Esophagus muscularis mucosa (tissue), 3 donors: ENCODE results near the gene ARHGAP15.

Experiments used
- POLR2A ChIP-seq: fragments of 450-650 bp; IDR thresholded peaks from one replicate; pipeline ENCODE4 v1.6.1; 2017; ENCODE audit warnings: antibody characterized with exemption, moderate library complexity, mild to moderate bottlenecking, low read depth
- TF ChIP-seq, protein P1 (sequence below), 3 experiments: fragments of 200-600 bp in 2 of 3; fragments of 450-650 bp in 1 of 3; sonication (generic) in 2 of 3; IDR thresholded peaks; one replicate each; pipeline ENCODE4 v1.5.1; 2017 to 2019; ENCODE audit warnings: antibody characterized with exemption in 3 of 3, mild to moderate bottlenecking in 2 of 3, moderate library complexity in 1 of 3

DNA sequence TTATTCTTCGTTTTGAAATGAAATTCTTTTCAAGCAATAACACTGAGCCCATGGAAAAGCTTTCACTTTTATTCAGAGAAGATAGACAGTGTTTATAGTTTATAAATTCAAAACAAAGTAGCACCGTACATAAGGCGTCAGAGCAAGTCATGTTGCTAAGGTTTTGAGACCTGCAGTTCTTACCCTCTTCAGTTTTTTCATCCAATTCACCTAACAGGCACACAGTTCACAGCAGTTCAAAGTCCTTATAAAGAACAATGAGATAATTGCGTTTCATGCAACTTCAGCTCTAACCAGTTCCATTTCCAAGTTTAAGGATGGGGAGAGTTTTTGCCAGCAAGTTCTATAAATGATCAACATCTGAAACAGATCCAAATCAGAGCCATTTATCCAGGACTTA is 96.7 kb downstream of the ARHGAP15 start:
- TF ChIP-seq, protein P1, sequence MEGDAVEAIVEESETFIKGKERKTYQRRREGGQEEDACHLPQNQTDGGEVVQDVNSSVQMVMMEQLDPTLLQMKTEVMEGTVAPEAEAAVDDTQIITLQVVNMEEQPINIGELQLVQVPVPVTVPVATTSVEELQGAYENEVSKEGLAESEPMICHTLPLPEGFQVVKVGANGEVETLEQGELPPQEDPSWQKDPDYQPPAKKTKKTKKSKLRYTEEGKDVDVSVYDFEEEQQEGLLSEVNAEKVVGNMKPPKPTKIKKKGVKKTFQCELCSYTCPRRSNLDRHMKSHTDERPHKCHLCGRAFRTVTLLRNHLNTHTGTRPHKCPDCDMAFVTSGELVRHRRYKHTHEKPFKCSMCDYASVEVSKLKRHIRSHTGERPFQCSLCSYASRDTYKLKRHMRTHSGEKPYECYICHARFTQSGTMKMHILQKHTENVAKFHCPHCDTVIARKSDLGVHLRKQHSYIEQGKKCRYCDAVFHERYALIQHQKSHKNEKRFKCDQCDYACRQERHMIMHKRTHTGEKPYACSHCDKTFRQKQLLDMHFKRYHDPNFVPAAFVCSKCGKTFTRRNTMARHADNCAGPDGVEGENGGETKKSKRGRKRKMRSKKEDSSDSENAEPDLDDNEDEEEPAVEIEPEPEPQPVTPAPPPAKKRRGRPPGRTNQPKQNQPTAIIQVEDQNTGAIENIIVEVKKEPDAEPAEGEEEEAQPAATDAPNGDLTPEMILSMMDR (IDR thresholded peaks at IDR 0.05), result no peak
- TF ChIP-seq POLR2A, result no peak
